H1 (cell line): Measurements from ENCODE around the gene ITGB5.

Experiments used
- BCL11A ChIP-seq, 2 experiments: IDR thresholded peaks; one replicate each; pipeline ENCODE4 v1.6.1; 2011; ENCODE audit warnings: low read depth in 2 of 2, low read length in 2 of 2, mild to moderate bottlenecking in 2 of 2
- CTCF ChIP-seq, 3 experiments: IDR thresholded peaks; 1 replicate in 2 of 3; 2 replicates in 1 of 3; pipeline versions ENCODE4 v1.5.1 to v1.6.1; 2011; ENCODE audit warnings: low read length in 3 of 3, mild to moderate bottlenecking in 3 of 3, inconsistent platforms in 2 of 3, low read depth in 1 of 3, moderate library complexity in 1 of 3; ENCODE audit not compliant: insufficient read depth in 1 of 3; ENCODE audit errors: control extremely low read depth in 1 of 3
- EGR1 ChIP-seq: IDR thresholded peaks from 2 replicates; pipeline ENCODE4 v1.6.1; 2011; ENCODE audit warnings: low read depth, low read length, borderline replicate concordance
- EP300 ChIP-seq, 2 experiments: IDR thresholded peaks; 1 replicate in 1 of 2; 2 replicates in 1 of 2; pipeline ENCODE4 v1.6.1; 2011 to 2012; ENCODE audit warnings: low read depth in 2 of 2, low read length in 2 of 2, mild to moderate bottlenecking in 2 of 2, borderline replicate concordance in 1 of 2, inconsistent platforms in 1 of 2, moderate library complexity in 1 of 2
- EZH2 ChIP-seq: fragments of 200-600 bp; sonication (generic); IDR thresholded peaks from 2 replicates; pipeline ENCODE4 v1.7.1; 2012; ENCODE audit warnings: low read depth, mild to moderate bottlenecking, moderate library complexity, low read length, inconsistent platforms; ENCODE audit not compliant: severe bottlenecking
- FOSL1 ChIP-seq: IDR thresholded peaks from 2 replicates; pipeline ENCODE4 v1.6.1; 2011; ENCODE audit warnings: mild to moderate bottlenecking, low read depth, low read length, moderate library complexity; ENCODE audit not compliant: insufficient read depth
- JUN ChIP-seq: IDR thresholded peaks from 2 replicates; pipeline ENCODE4 v1.6.1; 2011; ENCODE audit warnings: low read depth, mild to moderate bottlenecking, improper control_type of control experiment, low read length
- POLR2A ChIP-seq, 2 experiments: IDR thresholded peaks; 1 replicate in 1 of 2; 2 replicates in 1 of 2; pipeline ENCODE4 v1.6.1; 2011; ENCODE audit warnings: low read depth in 2 of 2, low read length in 2 of 2, mild to moderate bottlenecking in 2 of 2; ENCODE audit errors: control extremely low read depth in 1 of 2
- POLR2AphosphoS5 ChIP-seq: IDR thresholded peaks from 2 replicates; pipeline ENCODE4 v1.6.1; 2011; ENCODE audit warnings: low read depth, low read length
- YY1 ChIP-seq: IDR thresholded peaks from 2 replicates; pipeline ENCODE4 v1.6.1; 2011; ENCODE audit warnings: low read depth, mild to moderate bottlenecking, low read length

- TF ChIP-seq POLR2AphosphoS5: no peak
- no peak for TF ChIP-seq JUN
- no peak for TF ChIP-seq EGR1
- TF ChIP-seq FOSL1: no peak
- no peak for TF ChIP-seq BCL11A (IDR thresholded peaks at IDR 0.05; ENCODE audit: low read depth in 2 of 2, low read length in 2 of 2)
- no peak for TF ChIP-seq YY1
- no peak for TF ChIP-seq EP300 (IDR thresholded peaks at IDR 0.05; ENCODE audit: borderline replicate concordance in 1 of 2, low read depth in 2 of 2, low read length in 2 of 2)
- TF ChIP-seq POLR2A (IDR thresholded peaks at IDR 0.05; ENCODE audit: control extremely low read depth in 1 of 2, low read depth in 2 of 2, low read length in 2 of 2): no peak
- no peak for TF ChIP-seq CTCF (IDR thresholded peaks at IDR 0.05; ENCODE audit: control extremely low read depth in 1 of 3, insufficient read depth in 1 of 3, low read depth in 1 of 3, low read length in 3 of 3)
- no peak for TF ChIP-seq EZH2
Measured at GRCh38 chr3:124785973-124786372, 101.2 kb downstream of the ITGB5 start.
